Measurements from ENCODE around the gene SYNC.
"Not testable (repeated sequence)": the region's sequence is repeated elsewhere in the genome, so short reads cannot be mapped to it uniquely, and the experiment has no call there.

SYNC gene

GRCh38 chr1:32642292-32642827, 60.2 kb downstream of the SYNC start:
- DNase-seq, result not testable (repeated sequence)

GRCh38 chr1:32639489-32640075, 63.0 kb downstream of the SYNC start:
- no peak for DNase-seq

- DNase-seq, result no peak
These were observed 65.5 kb downstream of the SYNC start for GRCh38 chr1:32636914-32637645.

GRCh38 chr1:32635508-32636277, 66.9 kb downstream of the SYNC start:
- no peak for DNase-seq

- DNase-seq, result no peak
These were observed 69.7 kb downstream of the SYNC start for GRCh38 chr1:32632829-32633228.

- not testable (repeated sequence) for DNase-seq
These were observed 72.4 kb downstream of the SYNC start for GRCh38 chr1:32630173-32630572.
